Measurements from ENCODE around the gene TACC2.
"Not testable (repeated sequence)": the region's sequence is repeated elsewhere in the genome, so short reads cannot be mapped to it uniquely, and the experiment has no call there.

- not testable (repeated sequence) for TF ChIP-seq CTCF, POLR2AphosphoS5, POLR2A (IDR thresholded peaks at IDR 0.05)
These were observed 86.9 kb downstream of the TACC2 start for GRCh38 chr10:122075876-122076275.

Data from suprapubic skin (tissue), 4 donors.